Omental fat pad (tissue), 4 donors: ENCODE data around the gene ZNF783. TPM values are rescaled to one million over a fixed set of nuclear protein-coding genes. Genes with fewer than 3 reads are reported as not detected.

Experiments used
- ATAC-seq: fragments of 150-250 bp; one replicate; pipeline ENCODE4 v1.9.1; 2016; ENCODE audit warnings: mild to moderate bottlenecking, moderate library complexity; ENCODE audit not compliant: low FRiP score
- DNase-seq: peaks from one replicate; pipeline ENCODE4 v3.0.0-alpha.2; 2019; ENCODE audit warnings: low spot score
- total RNA-seq, 4 donors: library from RNA; depleted of rRNA; stranded (reverse); fragments of >200 nt; gene quantifications; one replicate each; pipeline ENCODE4 v1.1.0, GENCODE V29; 2016
- TF ChIP-seq, protein P1 (sequence below), 3 donors: fragments of 450-650 bp; IDR thresholded peaks; one replicate each; pipeline ENCODE4 v1.5.1; 2016 to 2017; ENCODE audit warnings: antibody characterized with exemption in 3 of 3, mild to moderate bottlenecking in 3 of 3, moderate library complexity in 2 of 3

The ZNF783 gene
- total RNA-seq, 4 donors from 2014 or later, result 9.7 to 24.6 (median 15.9) TPM

DNA sequence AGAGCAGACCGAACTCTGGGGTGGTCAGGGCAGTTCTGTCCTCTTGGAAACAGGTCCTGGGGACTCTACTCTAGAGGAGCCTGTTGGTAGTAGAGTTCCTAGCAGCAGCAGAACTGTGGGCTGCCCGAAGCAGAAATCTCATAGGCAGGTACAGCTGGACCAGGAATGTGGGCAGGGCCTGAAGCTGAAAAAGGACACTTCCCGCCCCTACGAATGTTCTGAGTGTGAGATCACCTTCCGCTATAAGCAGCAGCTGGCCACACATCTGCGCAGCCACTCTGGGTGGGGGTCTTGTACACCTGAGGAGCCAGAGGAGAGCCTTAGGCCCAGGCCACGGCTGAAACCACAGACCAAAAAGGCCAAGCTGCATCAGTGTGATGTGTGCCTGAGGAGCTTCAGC, 8.3 kb upstream of the ZNF783 start:
- TF ChIP-seq, protein P1, sequence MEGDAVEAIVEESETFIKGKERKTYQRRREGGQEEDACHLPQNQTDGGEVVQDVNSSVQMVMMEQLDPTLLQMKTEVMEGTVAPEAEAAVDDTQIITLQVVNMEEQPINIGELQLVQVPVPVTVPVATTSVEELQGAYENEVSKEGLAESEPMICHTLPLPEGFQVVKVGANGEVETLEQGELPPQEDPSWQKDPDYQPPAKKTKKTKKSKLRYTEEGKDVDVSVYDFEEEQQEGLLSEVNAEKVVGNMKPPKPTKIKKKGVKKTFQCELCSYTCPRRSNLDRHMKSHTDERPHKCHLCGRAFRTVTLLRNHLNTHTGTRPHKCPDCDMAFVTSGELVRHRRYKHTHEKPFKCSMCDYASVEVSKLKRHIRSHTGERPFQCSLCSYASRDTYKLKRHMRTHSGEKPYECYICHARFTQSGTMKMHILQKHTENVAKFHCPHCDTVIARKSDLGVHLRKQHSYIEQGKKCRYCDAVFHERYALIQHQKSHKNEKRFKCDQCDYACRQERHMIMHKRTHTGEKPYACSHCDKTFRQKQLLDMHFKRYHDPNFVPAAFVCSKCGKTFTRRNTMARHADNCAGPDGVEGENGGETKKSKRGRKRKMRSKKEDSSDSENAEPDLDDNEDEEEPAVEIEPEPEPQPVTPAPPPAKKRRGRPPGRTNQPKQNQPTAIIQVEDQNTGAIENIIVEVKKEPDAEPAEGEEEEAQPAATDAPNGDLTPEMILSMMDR (IDR thresholded peaks at IDR 0.05), result no peak
- ATAC-seq (no peak), DNase-seq (no peak)

DNA sequence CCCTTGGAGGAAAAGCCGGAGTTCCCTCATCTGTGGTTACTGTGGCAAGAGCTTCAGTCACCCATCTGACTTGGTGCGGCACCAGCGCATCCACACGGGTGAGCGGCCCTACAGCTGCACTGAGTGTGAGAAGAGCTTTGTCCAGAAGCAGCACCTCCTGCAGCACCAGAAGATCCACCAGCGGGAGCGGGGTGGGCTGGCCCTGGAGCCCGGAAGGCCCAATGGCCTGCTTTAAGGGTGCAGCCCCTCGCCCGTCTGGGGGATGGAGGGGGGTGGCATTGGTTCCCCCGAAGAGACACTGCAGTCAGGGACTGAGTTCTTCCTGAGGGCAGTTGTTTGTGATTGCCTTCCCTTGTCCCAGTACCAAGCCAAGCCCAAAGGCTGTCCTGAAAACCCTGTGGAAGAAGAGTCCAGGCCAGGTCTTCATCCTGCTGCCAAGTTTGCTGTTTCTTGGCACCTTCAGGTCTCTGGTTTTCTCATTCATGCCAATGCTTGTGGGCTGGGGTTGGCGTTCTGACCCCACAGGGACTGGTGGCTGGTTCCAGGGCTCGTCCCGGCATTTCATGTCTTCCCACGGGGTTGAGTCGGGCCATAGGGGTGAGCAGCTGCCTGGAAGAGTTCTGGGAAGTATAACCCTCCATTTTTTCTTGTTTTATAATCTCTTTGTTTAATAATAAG, 7.7 kb upstream of the ZNF783 start:
- ATAC-seq, result no peak
- DNase-seq, result no peak

DNA sequence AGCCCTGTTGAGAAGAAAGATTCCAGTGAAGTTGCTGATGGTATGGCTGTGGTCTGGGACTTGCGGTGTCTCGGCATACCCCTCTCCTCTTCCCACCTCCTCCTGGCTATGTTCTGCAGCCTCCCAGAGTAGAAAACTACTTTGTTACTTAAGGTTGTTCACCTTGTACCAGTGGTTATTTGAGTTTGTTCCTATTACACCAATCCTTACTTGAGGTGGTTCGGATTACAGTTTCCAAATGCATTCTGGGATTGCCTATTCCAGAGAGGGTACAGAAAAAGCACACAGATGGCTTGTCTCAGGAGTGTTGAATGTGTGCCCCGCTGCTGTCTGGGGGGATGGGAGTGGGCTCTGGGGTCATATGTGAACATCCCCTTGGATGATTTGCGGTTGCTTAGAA, 6.8 kb upstream of the ZNF783 start:
- DNase-seq (no peak), ATAC-seq (no peak)
- TF ChIP-seq, protein P1 (IDR thresholded peaks at IDR 0.05), result no peak

More for the DNA sequence above, 7.7 kb upstream of the ZNF783 start:
- TF ChIP-seq, protein P1 (IDR thresholded peaks at IDR 0.05), result no peak

DNA sequence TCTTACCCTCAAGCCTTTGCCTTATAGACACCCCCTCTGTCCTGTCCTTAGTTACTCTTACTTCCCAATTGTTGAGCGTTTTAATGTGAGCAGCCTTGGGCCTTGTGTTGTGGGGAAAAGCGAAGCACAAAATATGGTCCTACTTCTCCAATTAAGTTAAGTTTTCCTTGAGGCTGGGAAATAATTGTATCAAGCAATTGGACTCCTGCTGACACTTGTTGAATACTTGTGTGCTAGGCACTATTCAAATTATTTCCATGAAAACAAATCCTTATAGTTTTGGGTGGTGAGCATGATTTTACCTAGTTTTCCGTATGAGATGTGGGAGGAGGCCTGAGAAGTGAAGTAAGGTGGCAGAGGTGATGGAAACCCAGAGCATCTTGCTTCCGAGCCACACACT, 5.4 kb upstream of the ZNF783 start:
- ATAC-seq (no peak), DNase-seq (no peak)
- TF ChIP-seq, protein P1 (IDR thresholded peaks at IDR 0.05), result no peak

DNA sequence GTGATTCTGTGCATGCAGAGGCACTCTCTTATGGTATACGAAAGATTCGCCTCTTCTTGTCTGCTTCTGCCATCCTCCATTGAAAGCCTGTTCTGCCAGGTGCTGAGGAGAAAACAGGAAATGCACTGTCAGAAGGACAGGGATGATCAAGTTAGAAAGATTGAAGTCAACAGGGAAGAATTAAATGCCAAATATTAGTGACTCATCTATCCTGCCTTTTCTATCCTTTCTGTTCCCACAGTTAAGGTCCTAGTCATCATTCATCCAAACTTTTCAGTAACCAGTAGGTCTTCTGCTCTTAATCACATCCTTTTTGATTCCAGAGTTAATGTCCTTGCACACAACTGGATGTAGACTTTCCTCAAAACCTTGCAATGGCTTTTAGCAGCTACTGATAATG, 4.8 kb upstream of the ZNF783 start:
- ATAC-seq, result no peak
- DNase-seq, result no peak
- TF ChIP-seq, protein P1 (IDR thresholded peaks at IDR 0.05), result no peak

DNA sequence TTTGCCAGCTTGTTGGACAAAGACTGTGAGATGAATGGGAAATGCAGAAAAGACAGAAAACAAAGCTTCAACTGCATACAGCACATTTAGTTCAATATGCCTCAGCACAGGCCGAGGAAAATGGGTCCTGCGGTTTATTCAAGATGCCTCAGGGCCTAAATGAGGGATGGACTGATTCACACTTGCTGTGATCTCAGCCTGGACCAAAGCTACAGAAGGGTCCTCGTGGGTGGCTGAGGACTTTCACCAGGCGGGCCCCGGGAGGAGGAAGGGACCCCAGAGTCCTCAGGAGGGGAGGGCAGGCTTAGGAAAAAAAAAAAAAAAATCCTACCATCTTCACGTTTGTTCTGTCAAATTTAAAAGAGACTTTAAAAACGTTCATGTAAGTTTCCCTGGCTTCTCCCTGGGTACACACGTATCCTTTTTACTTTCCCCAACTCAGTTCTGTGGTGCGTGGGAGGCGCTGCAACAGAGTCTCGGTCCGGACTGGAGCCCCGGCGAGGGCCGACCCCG, 624 bp upstream of the ZNF783 start:
- DNase-seq, result no peak
- no peak for ATAC-seq
- TF ChIP-seq, protein P1 (IDR thresholded peaks at IDR 0.05), result no peak

DNA sequence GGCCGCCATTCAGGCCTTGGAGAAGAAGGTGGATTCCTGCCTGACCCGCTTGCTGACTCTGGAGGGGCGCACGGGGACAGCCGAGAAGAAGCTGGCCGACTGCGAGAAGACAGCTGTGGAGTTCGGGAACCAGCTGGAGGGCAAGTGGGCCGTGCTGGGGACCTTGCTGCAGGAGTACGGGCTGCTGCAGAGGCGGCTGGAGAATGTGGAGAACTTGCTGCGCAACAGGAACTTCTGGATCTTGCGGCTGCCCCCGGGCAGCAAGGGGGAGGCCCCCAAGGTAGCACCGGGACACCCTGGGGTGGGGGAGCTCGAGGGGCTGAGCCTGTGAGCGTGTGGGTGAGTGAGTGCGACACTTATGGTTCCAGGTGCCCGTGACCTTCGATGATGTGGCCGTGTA, 4.5 kb downstream of the ZNF783 start:
- DNase-seq (no peak), ATAC-seq (no peak)
- TF ChIP-seq, protein P1 (IDR thresholded peaks at IDR 0.05), result no peak
